Thyroid gland (tissue), 4 donors: ENCODE measurements around the gene NOCT. TPM values are rescaled to one million over a fixed set of nuclear protein-coding genes. Genes with fewer than 3 reads are reported as not detected.

Experiments used
- DNase-seq, 2 donors: peaks; one replicate each; pipeline ENCODE4 v3.0.0-alpha.2; 2019
- H3K27ac ChIP-seq, 3 donors: fragments of 200-600 bp; sonication (generic); 1 replicate in 2 of 3; 2 replicates in 1 of 3; pipeline ENCODE4 v1.5.1; 2016 to 2019; ENCODE audit warnings: mild to moderate bottlenecking in 1 of 3, moderate library complexity in 1 of 3
- H3K27me3 ChIP-seq: fragments of 200-600 bp; sonication (generic); one replicate; pipeline ENCODE4 v1.5.1; 2019
- H3K36me3 ChIP-seq, 2 donors: fragments of 200-600 bp; sonication (generic); one replicate each; pipeline ENCODE4 v1.5.1; 2016 to 2019
- H3K4me1 ChIP-seq, 2 donors: fragments of 200-600 bp; sonication (generic); one replicate each; pipeline ENCODE4 v1.5.1; 2017 to 2019
- H3K4me3 ChIP-seq, 3 donors: fragments of 200-600 bp; sonication (generic); replicated peaks in 1 of 3; 1 replicate in 2 of 3; 2 replicates in 1 of 3; pipeline ENCODE4 v1.5.1; 2016; ENCODE audit warnings: mild to moderate bottlenecking in 1 of 3
- H3K9me3 ChIP-seq: fragments of 200-600 bp; sonication (generic); one replicate; pipeline ENCODE4 v1.5.1; 2017
- CTCF ChIP-seq, 6 experiments: fragments of 200-600 bp in 3 of 6; fragments of 450-650 bp in 3 of 6; sonication (generic) in 3 of 6; IDR thresholded peaks; one replicate each; pipeline ENCODE4 v1.5.1; 2016 to 2019; ENCODE audit warnings: antibody characterized with exemption in 6 of 6, mild to moderate bottlenecking in 2 of 6, inconsistent platforms in 1 of 6, moderate library complexity in 1 of 6
- POLR2A ChIP-seq, 2 donors: fragments of 450-650 bp; IDR thresholded peaks; one replicate each; pipeline ENCODE4 v1.6.1; 2017; ENCODE audit warnings: antibody characterized with exemption in 2 of 2, mild to moderate bottlenecking in 2 of 2, moderate library complexity in 1 of 2
- WGBS, 2 donors: methylation state at CpG; one replicate each; pipeline ENCODE4 v1.1.5; 2017; 5-methylcytosine and 5-hydroxymethylcytosine counted together
- intact Hi-C: fragments of 100-400 bp; cut with DNase I; formaldehyde crosslinking; loops from one replicate; pipeline ENCODE4 v1.15.1; 2023
- total RNA-seq, 4 donors: library from RNA; depleted of rRNA; stranded (reverse); fragments of >200 nt; gene quantifications; one replicate each; pipeline ENCODE4 v1.2.3, GENCODE V29; 2016

The NOCT gene
- 10 to 100 TPM in 1 of 4 donors, 1 to 10 TPM in 3; 4.0 to 11.5 (median 6.6) TPM for total RNA-seq

GRCh38 chr4:139015269-139015947 is at the start of gene NOCT:
Gene NOCT, plus strand, starts transcription at chr4:139015781. Its CDS starts 201 bp downstream, at chr4:139015982.
- H3K27me3 ChIP-seq: no peaks in the 10 kb centered on the region
- H3K9me3 ChIP-seq: no peaks in the 10 kb centered on the region
- WGBS, 2 donors: 1 to 2% methylated on average over 28 to 47 of the region's 62 CpGs
- DNase-seq: peak; percentile 94 to 95
- H3K4me1 ChIP-seq: peaks cover 3 to 18% of the 10 kb centered on the region in 2 donors
- peak within 1 kb of the TSS; percentile 19 to 75 (median 62) for H3K4me3 ChIP-seq
- H3K36me3 ChIP-seq: no peaks in the 10 kb centered on the region
- H3K27ac ChIP-seq: peak within 1 kb of the TSS; percentile 88 to 97 (median 94)
- intact Hi-C loops: loop anchor here (5.0 kb wide), 1 partner anchor 162 kb away; the partner anchor contains the start of gene ELF2
- TF ChIP-seq CTCF (IDR thresholded peaks at IDR 0.05): peak in 4 of 6 experiments; percentile 16 to 42 (median 32)
- peak; percentile 82 to 99 for TF ChIP-seq POLR2A (IDR thresholded peaks at IDR 0.05)

- TF ChIP-seq POLR2A (IDR thresholded peaks at IDR 0.05) (no peak), CTCF (IDR thresholded peaks at IDR 0.05) (no peak)
- H3K4me3 ChIP-seq: no peak overlapping the region
- 84 to 86% methylated on average over 3 of the region's 3 CpGs for WGBS, 2 donors
- no peaks in the 10 kb centered on the region for H3K4me1 ChIP-seq
- H3K9me3 ChIP-seq: no peaks in the 10 kb centered on the region
- no peak for DNase-seq
- no peak overlapping the region for H3K27ac ChIP-seq
- intact Hi-C loops: no loop called here
- H3K27me3 ChIP-seq: no peaks in the 10 kb centered on the region
- H3K36me3 ChIP-seq: no peaks in the 10 kb centered on the region
These were observed 48.3 kb upstream of the NOCT start for GRCh38 chr4:138967313-138967712.

- H3K36me3 ChIP-seq: no peaks in the 10 kb centered on the region
- no peaks in the 10 kb centered on the region for H3K27me3 ChIP-seq
- TF ChIP-seq POLR2A (IDR thresholded peaks at IDR 0.05): no peak
- TF ChIP-seq CTCF (IDR thresholded peaks at IDR 0.05): no peak
- no peaks in the 10 kb centered on the region for H3K9me3 ChIP-seq
- WGBS, 2 donors: 64 to 74% methylated on average over 9 of the region's 9 CpGs
- H3K4me1 ChIP-seq: no peaks in the 10 kb centered on the region
- no peak overlapping the region for H3K27ac ChIP-seq
- no peak for DNase-seq
- intact Hi-C loops: no loop called here
- no peak overlapping the region for H3K4me3 ChIP-seq
These were observed 42.4 kb upstream of the NOCT start for GRCh38 chr4:138972956-138973801.

GRCh38 chr4:138975225-138975624 is 40.4 kb upstream of the NOCT start:
- no peak for DNase-seq
- TF ChIP-seq POLR2A (IDR thresholded peaks at IDR 0.05) (no peak), CTCF (IDR thresholded peaks at IDR 0.05) (no peak)
- Histone ChIP-seq H3K4me3 (no peak overlapping the region), H3K27ac (no peak overlapping the region), H3K27me3 (no peaks in the 10 kb centered on the region), H3K9me3 (no peaks in the 10 kb centered on the region), H3K36me3 (no peaks in the 10 kb centered on the region), H3K4me1 (no peaks in the 10 kb centered on the region)
- intact Hi-C loops: no loop called here
- 75 to 89% methylated on average over 4 of the region's 4 CpGs for WGBS, 2 donors

- Histone ChIP-seq H3K4me1 (no peaks in the 10 kb centered on the region), H3K27me3 (no peaks in the 10 kb centered on the region), H3K9me3 (no peaks in the 10 kb centered on the region), H3K36me3 (no peaks in the 10 kb centered on the region), H3K4me3 (no peak overlapping the region), H3K27ac (peak overlapping the region in 1 of 3 donors; percentile 28)
- intact Hi-C loops: no loop called here
- TF ChIP-seq POLR2A (IDR thresholded peaks at IDR 0.05) (no peak), CTCF (IDR thresholded peaks at IDR 0.05) (no peak)
- no peak for DNase-seq
These were observed 39.1 kb upstream of the NOCT start for GRCh38 chr4:138976526-138976925.
